Activated CD8-positive, alpha-beta memory T cell treated with anti-CD3 and anti-CD28 coated beads, Interleukin-2, amount 10 ng/mL, durations not matched to agents 7 days and 5 days (primary cell): ENCODE measurements around the gene NANOS2. TPM values are rescaled to one million over a fixed set of nuclear protein-coding genes. Genes with fewer than 3 reads are reported as not detected.
"Not testable (repeated sequence)": the region's sequence is repeated elsewhere in the genome, so short reads cannot be mapped to it uniquely, and the experiment has no call there.

ENCODE experiments used
- ATAC-seq: fragments of 150-1000 bp; cut with Tn5 transposase; one replicate; pipeline ENCODE4 v1.10.0; 2021; ENCODE audit warnings: moderate library complexity
- CTCF ChIA-PET: fragments of 350-600 bp; sonication (Branson Sonifier 250); formaldehyde crosslinking; loops from one replicate; lab custom pipeline; 2021; ENCODE audit warnings: antibody characterized with exemption; lab: Charles Lee
- DNase-seq: peaks from one replicate; pipeline ENCODE4 v3.0.0-alpha.2; 2020
- H3K27ac Mint-ChIP-seq: one replicate; pipeline ENCODE4 v1.8.0; 2021; ENCODE audit warnings: mild to moderate bottlenecking, mixed read lengths
- H3K27me3 Mint-ChIP-seq: one replicate; pipeline ENCODE4 v1.8.0; 2021; ENCODE audit warnings: mixed read lengths
- H3K36me3 Mint-ChIP-seq: one replicate; pipeline ENCODE4 v1.8.0; 2021; ENCODE audit warnings: mild to moderate bottlenecking, mixed read lengths
- H3K4me1 Mint-ChIP-seq: one replicate; pipeline ENCODE4 v1.8.0; 2021; ENCODE audit warnings: mixed read lengths
- H3K4me3 Mint-ChIP-seq: one replicate; pipeline ENCODE4 v1.8.0; 2021; ENCODE audit warnings: mild to moderate bottlenecking, moderate library complexity, mixed read lengths
- H3K9me3 Mint-ChIP-seq: one replicate; pipeline ENCODE4 v1.8.0; 2022; ENCODE audit warnings: low read depth, mixed read lengths
- total RNA-seq, 2 experiments: library from RNA; stranded (reverse); gene quantifications; one replicate each; pipeline ENCODE4 v1.2.3, GENCODE V29; 2021

NANOS2 gene
- total RNA-seq, 2 experiments from 2014 or later: 0.18 TPM; not detected in 1

GRCh38 chr19:45899253-45899652 lies 15.3 kb downstream of the NANOS2 start:
- Mint-ChIP-seq H3K4me3 (no peak overlapping the region), H3K36me3 (peaks cover 25% of the 10 kb centered on the region), H3K9me3 (no peaks in the 10 kb centered on the region), H3K27me3 (no peaks in the 10 kb centered on the region), H3K27ac (no peak overlapping the region), H3K4me1 (peaks cover 23% of the 10 kb centered on the region)
- DNase-seq (no peak), ATAC-seq (no peak)
- CTCF ChIA-PET: interaction anchor here (1.6 kb wide), 1 partner anchor 10 kb away, joined by 3 read pairs; no protein-coding TSS in a partner anchor

- Mint-ChIP-seq H3K4me1 (peaks cover 21% of the 10 kb centered on the region), H3K4me3 (no peak overlapping the region), H3K27ac (no peak overlapping the region), H3K36me3 (peaks cover 25% of the 10 kb centered on the region), H3K27me3 (no peaks in the 10 kb centered on the region), H3K9me3 (no peaks in the 10 kb centered on the region)
- CTCF ChIA-PET: interaction anchor here (1.3 kb wide), 1 partner anchor 11 kb away, joined by 3 read pairs; the partner anchor contains the start of gene IRF2BP1
- DNase-seq (no peak), ATAC-seq (no peak)
These were observed 17.2 kb downstream of the NANOS2 start for GRCh38 chr19:45897261-45897812.

- H3K27ac Mint-ChIP-seq, ATAC-seq, H3K9me3 Mint-ChIP-seq, H3K4me3 Mint-ChIP-seq, CTCF ChIA-PET, DNase-seq, H3K27me3 Mint-ChIP-seq: not testable (repeated sequence)
- H3K4me1 Mint-ChIP-seq: peaks cover 19% of the 10 kb centered on the region
- H3K36me3 Mint-ChIP-seq: peaks cover 25% of the 10 kb centered on the region
These were observed 18.5 kb downstream of the NANOS2 start for GRCh38 chr19:45895983-45896599.

GRCh38 chr19:45895519-45895972 lies 19.0 kb downstream of the NANOS2 start:
- Mint-ChIP-seq H3K9me3 (no peaks in the 10 kb centered on the region), H3K27ac (no peak overlapping the region), H3K27me3 (no peaks in the 10 kb centered on the region), H3K36me3 (peaks cover 20% of the 10 kb centered on the region), H3K4me3 (no peak overlapping the region), H3K4me1 (peaks cover 13% of the 10 kb centered on the region)
- no peak for DNase-seq
- CTCF ChIA-PET: interaction anchor here (1.2 kb wide), 1 partner anchor 7 kb away, joined by 3 read pairs; the partner anchor contains the start of gene MYPOP
- no peak for ATAC-seq

GRCh38 chr19:45890877-45891276 lies 23.7 kb downstream of the NANOS2 start:
- Mint-ChIP-seq H3K4me3 (no peak overlapping the region), H3K27ac (no peak overlapping the region), H3K36me3 (peaks cover 5% of the 10 kb centered on the region), H3K27me3 (no peaks in the 10 kb centered on the region), H3K9me3 (no peaks in the 10 kb centered on the region), H3K4me1 (peaks cover 11% of the 10 kb centered on the region)
- CTCF ChIA-PET: interaction anchor here (9.3 kb wide), 1 partner anchor 11 kb away, joined by 65 read pairs; the partner anchor contains the start of gene MYPOP
- ATAC-seq (no peak), DNase-seq (no peak)

- no peaks in the 10 kb centered on the region for H3K27me3 Mint-ChIP-seq
- DNase-seq: no peak
- H3K36me3 Mint-ChIP-seq: no peaks in the 10 kb centered on the region
- no peak for ATAC-seq
- no peaks in the 10 kb centered on the region for H3K9me3 Mint-ChIP-seq
- CTCF ChIA-PET: interaction anchor here (9.3 kb wide), 1 partner anchor 13 kb away, joined by 65 read pairs; the partner anchor contains the start of gene MYPOP
- no peak overlapping the region for H3K27ac Mint-ChIP-seq
- no peak overlapping the region for H3K4me3 Mint-ChIP-seq
- H3K4me1 Mint-ChIP-seq: peaks cover 13% of the 10 kb centered on the region
These were observed 25.2 kb downstream of the NANOS2 start for GRCh38 chr19:45889210-45889885.

- Mint-ChIP-seq H3K27me3 (no peaks in the 10 kb centered on the region), H3K4me1 (peaks cover 16% of the 10 kb centered on the region)
- CTCF ChIA-PET: interaction anchor here (1.1 to 9.6 kb wide), 4 partner anchors 15 to 70 kb away, joined by 3 to 117 read pairs (median 34); partner anchors contain the start of genes FOXA3, MYPOP and SYMPK
These were observed 27.3 kb downstream of the NANOS2 start for GRCh38 chr19:45887200-45887710.

GRCh38 chr19:45886427-45887199 lies 28.0 kb downstream of the NANOS2 start:
- DNase-seq (peak; percentile 97), ATAC-seq (peak; percentile 85)
- peaks cover 20% of the 10 kb centered on the region for H3K4me1 Mint-ChIP-seq
- peak overlapping the region; percentile 88 for H3K4me3 Mint-ChIP-seq
- H3K27me3 Mint-ChIP-seq: no peaks in the 10 kb centered on the region
- H3K27ac Mint-ChIP-seq: peak overlapping the region; percentile 96
- CTCF ChIA-PET: interaction anchor here (0.7 to 9.6 kb wide), 12 partner anchors 11 to 169 kb away, joined by 3 to 117 read pairs (median 4); partner anchors contain the start of genes FOXA3, MYPOP, RSPH6A and SIX5
- H3K9me3 Mint-ChIP-seq: no peaks in the 10 kb centered on the region
- H3K36me3 Mint-ChIP-seq: no peaks in the 10 kb centered on the region

More at GRCh38 chr19:45887200-45887710, 27.3 kb downstream of the NANOS2 start:
- Mint-ChIP-seq H3K9me3 (no peaks in the 10 kb centered on the region), H3K4me3 (peak overlapping the region; percentile 88), H3K27ac (peak overlapping the region; percentile 96), H3K36me3 (no peaks in the 10 kb centered on the region)
- DNase-seq (no peak), ATAC-seq (no peak)

- peaks cover 2% of the 10 kb centered on the region for H3K27me3 Mint-ChIP-seq
- peak within 1 kb of the TSS; percentile 96 for H3K27ac Mint-ChIP-seq
- peaks cover 26% of the 10 kb centered on the region for H3K4me1 Mint-ChIP-seq
- DNase-seq (peak; percentile 95), ATAC-seq (peak; percentile 74)
- H3K36me3 Mint-ChIP-seq: no peaks in the 10 kb centered on the region
- H3K9me3 Mint-ChIP-seq: no peaks in the 10 kb centered on the region
- peak within 1 kb of the TSS; percentile 88 for H3K4me3 Mint-ChIP-seq
- CTCF ChIA-PET: interaction anchor here (0.6 to 9.6 kb wide), 19 partner anchors 12 to 508 kb away, joined by 3 to 117 read pairs (median 3); partner anchors contain the start of genes CCDC61, FOXA3, MYPOP and RSPH6A
These were observed 28.8 kb downstream of the NANOS2 start, which contains the start of gene IRF2BP1 for GRCh38 chr19:45885556-45886426. Gene IRF2BP1 (minus strand): TSS chr19:45886141. CDS start chr19:45885774, 367 bp downstream.

- peaks cover 2% of the 10 kb centered on the region for H3K27me3 Mint-ChIP-seq
- DNase-seq (peak; percentile 48), ATAC-seq (no peak)
- H3K27ac Mint-ChIP-seq: no peak overlapping the region
- H3K9me3 Mint-ChIP-seq: no peaks in the 10 kb centered on the region
- CTCF ChIA-PET: interaction anchor here (0.6 to 9.6 kb wide), 15 partner anchors 17 to 507 kb away, joined by 3 to 117 read pairs (median 3); partner anchors contain the start of genes CCDC61, FOXA3, MYPOP and SIX5
- peaks cover 26% of the 10 kb centered on the region for H3K4me1 Mint-ChIP-seq
- peak overlapping the region; percentile 62 for H3K4me3 Mint-ChIP-seq
- no peaks in the 10 kb centered on the region for H3K36me3 Mint-ChIP-seq
These were observed 29.7 kb downstream of the NANOS2 start for GRCh38 chr19:45884682-45885555.
